Stimulated activated CD8-positive, alpha-beta memory T cell treated with anti-CD3 and anti-CD28 coated beads, Interleukin-15, amount 100 ng/mL, for 24 hours (primary cell): Measurements from ENCODE around the gene CCDC69.
"Not testable (repeated sequence)": the region's sequence is repeated elsewhere in the genome, so short reads cannot be mapped to it uniquely, and the experiment has no call there.

Experiments
- DNase-seq: peaks from one replicate; pipeline ENCODE4 v3.0.0-alpha.2; 2020; ENCODE audit warnings: low read depth

The CCDC69 gene

GRCh38 chr5:151244206-151244605 lies 20.3 kb upstream of the CCDC69 start:
- no peak for DNase-seq

- no peak for DNase-seq
Observed at GRCh38 chr5:151243564-151243963, 19.7 kb upstream of the CCDC69 start.

- DNase-seq = no peak
Observed at GRCh38 chr5:151243127-151243526, 19.2 kb upstream of the CCDC69 start.

GRCh38 chr5:151240924-151241635 lies 17.2 kb upstream of the CCDC69 start:
- DNase-seq = no peak

GRCh38 chr5:151240268-151240835 lies 16.5 kb upstream of the CCDC69 start:
- not testable (repeated sequence) for DNase-seq

- no peak for DNase-seq
Observed at GRCh38 chr5:151239237-151239861, 15.5 kb upstream of the CCDC69 start.

- DNase-seq = no peak
Observed at GRCh38 chr5:151238303-151238741, 14.4 kb upstream of the CCDC69 start.

GRCh38 chr5:151237685-151238084 lies 13.8 kb upstream of the CCDC69 start:
- DNase-seq = no peak

GRCh38 chr5:151236888-151237287 lies 13.0 kb upstream of the CCDC69 start:
- no peak for DNase-seq

GRCh38 chr5:151235239-151235571 lies 11.3 kb upstream of the CCDC69 start:
- DNase-seq = not testable (repeated sequence)

- DNase-seq = no peak
Observed at GRCh38 chr5:151234476-151235238, 10.8 kb upstream of the CCDC69 start.

- DNase-seq = no peak
Observed at GRCh38 chr5:151233616-151234085, 9.8 kb upstream of the CCDC69 start.

GRCh38 chr5:151231359-151231758 lies 7.5 kb upstream of the CCDC69 start:
- DNase-seq = no peak

- no peak for DNase-seq
Observed at GRCh38 chr5:151230048-151230680, 6.3 kb upstream of the CCDC69 start.

- no peak for DNase-seq
Observed at GRCh38 chr5:151228986-151229385, 5.1 kb upstream of the CCDC69 start.

- DNase-seq = no peak
Observed at GRCh38 chr5:151227918-151228447, 4.1 kb upstream of the CCDC69 start.

- no peak for DNase-seq
Observed at GRCh38 chr5:151225475-151225874, 1.6 kb upstream of the CCDC69 start.

- no peak for DNase-seq
Observed at GRCh38 chr5:151225071-151225470, 1.2 kb upstream of the CCDC69 start.

GRCh38 chr5:151224372-151224771 lies 480 bp upstream of the CCDC69 start:
- no peak for DNase-seq

- DNase-seq = no peak
Observed at GRCh38 chr5:151222790-151223446, 974 bp downstream of the CCDC69 start.

- DNase-seq = no peak
Observed at GRCh38 chr5:151222054-151222789, 1.7 kb downstream of the CCDC69 start.
